Measurements from ENCODE around the gene UBAP2L. TPM values are rescaled to one million over a fixed set of nuclear protein-coding genes. Genes with fewer than 3 reads are reported as not detected.

Gene UBAP2L
- total and polyA plus RNA-seq, 9 of the 15 experiments (the other 6 are each of a cell fraction or from before 2014, with no cell fraction given): 75.0 to 245 (median 119) TPM

DNA sequence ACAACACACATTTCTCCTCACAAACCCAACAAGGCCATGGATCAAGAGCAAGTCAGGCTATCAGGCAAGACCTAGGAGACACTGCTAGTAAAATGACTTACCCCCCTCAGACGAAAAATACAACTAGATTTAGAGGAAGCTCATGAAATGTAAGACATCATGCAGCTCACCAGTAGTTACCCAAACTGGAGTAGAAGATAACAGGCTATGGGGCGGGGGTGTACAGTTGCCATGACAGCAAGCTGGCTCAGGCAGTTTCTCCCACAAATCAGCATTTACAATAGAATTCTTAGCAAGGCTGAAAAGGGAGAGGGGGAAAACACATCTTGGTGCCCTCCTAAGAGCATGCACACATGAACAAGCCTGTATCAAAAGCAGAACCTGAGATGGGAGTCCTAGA, 42.7 kb upstream of the UBAP2L start:
- Histone ChIP-seq H3K79me2 (ENCODE audit: control insufficient read depth, insufficient read depth, low read length) (peaks cover 87% of the 10 kb centered on the region), H3K9me3 (replicated peaks; ENCODE audit: control insufficient read depth, insufficient read depth, low read depth, low read length) (no peaks in the 10 kb centered on the region; the same call in 1 of the 2 replicates), H2AFZ (ENCODE audit: low read depth, low read length) (no peak overlapping the region), H4K20me1 (replicated peaks; ENCODE audit: control insufficient read depth, insufficient read depth, low read length) (peaks cover 55% of the 10 kb centered on the region), H3K9ac (ENCODE audit: insufficient read depth in 1 of 2, low read depth in 2 of 2, low read length in 2 of 2) (peak overlapping the region in 1 of 2 experiments; percentile 5; a peak in 1 of 4 replicates), H3K4me3 (peak overlapping the region; percentile 2; the same call in 1 of the 2 replicates), H3K4me1 (replicated peaks in 1 of 2; ENCODE audit: control insufficient read depth in 2 of 2, insufficient read depth in 2 of 2, low read length in 2 of 2) (peaks cover 17 to 40% of the 10 kb centered on the region in 2 experiments), H3K27me3 (ENCODE audit: control insufficient read depth in 2 of 2, insufficient read depth in 2 of 2, low read length in 2 of 2) (no peaks in the 10 kb centered on the region), H3K27ac (ENCODE audit: extremely low read depth, low read depth, low read length) (peak overlapping the region; percentile 65), H3K9me1 (ENCODE audit: control insufficient read depth, insufficient read depth, low read length) (no peaks in the 10 kb centered on the region), H3K4me2 (ENCODE audit: insufficient read depth, low read length) (peak overlapping the region; percentile 74), H3K36me3 (ENCODE audit: control insufficient read depth, insufficient read depth, low read length) (peaks cover 74% of the 10 kb centered on the region)
- no TSS peak for BruUV-seq (replicated peaks)
- DNase-seq (ENCODE audit: extremely low read depth in 1 of 4, low spot score in 3 of 4) (peak; percentile 37 to 85 (median 58)), FAIRE-seq (peak; percentile 68), ATAC-seq (peak; percentile 46)
- in situ Hi-C loops (cut with MboI): no loop called here
- ChIA-PET CTCF (ENCODE audit: low intra/inter-chr PET ratio) (no interaction called here), POLR2A (interaction anchor here (0.6 to 3.9 kb wide), 8 partner anchors 9 to 884 kb away, joined by 3 to 22 read pairs (median 3); partner anchors contain the start of gene RPS27)
- intact Hi-C loops (cut with micrococcal nuclease): no loop called here
- 0% methylated on average over 2 of the region's 2 CpGs for WGBS (ENCODE audit: insufficient coverage, low coverage, missing lambda C conversion rate)
- no peak for TF ChIP-seq ZKSCAN3 (CRISPR knock-in tag; IDR thresholded peaks at IDR 0.05)
- peak; percentile 30; the same call in 1 of the 2 replicates for TF ChIP-seq CBFA2T3 (IDR thresholded peaks at IDR 0.05)
- 0 out of 4 replicates have a peak, but pooled peaks of 1 of the 2 experiments have one; percentile 35 for TF ChIP-seq MAZ (CRISPR knock-in tag; conservative IDR thresholded peaks at IDR 0.05 in 1 of 2, IDR thresholded peaks at IDR 0.05 in 1 of 2)
- TF ChIP-seq EP300 (IDR thresholded peaks at IDR 0.05; ENCODE audit: low read length): peak; percentile 28; the same call in 1 of the 2 replicates
- peak in 1 of 2 experiments; percentile 64; a peak in 1 of 4 replicates for TF ChIP-seq SIN3A (IDR thresholded peaks at IDR 0.05; ENCODE audit: borderline replicate concordance in 2 of 2, control insufficient read depth in 1 of 2, low read depth in 2 of 2, low read length in 2 of 2)
- peak in 1 of 2 experiments; percentile 60; a peak in 1 of 4 replicates for TF ChIP-seq CSDE1 (IDR thresholded peaks at IDR 0.05)
- TF ChIP-seq EGR1 (conservative IDR thresholded peaks at IDR 0.05): peak; percentile 94
- TF ChIP-seq CAMTA2 (CRISPR knock-in tag; conservative IDR thresholded peaks at IDR 0.05): no peak
- TF ChIP-seq RCOR1 (IDR thresholded peaks at IDR 0.05; ENCODE audit: borderline replicate concordance in 1 of 2, low read depth in 2 of 2, low read length in 2 of 2): peak in 1 of 2 experiments; percentile 80; a peak in 2 of 4 replicates
- no peak for TF ChIP-seq ZBTB8A (IDR thresholded peaks at IDR 0.05; ENCODE audit: partially characterized antibody)
- TF ChIP-seq MXI1 (IDR thresholded peaks at IDR 0.05; ENCODE audit: low read depth, low read length): peak; percentile 80
- TF ChIP-seq, protein P1, sequence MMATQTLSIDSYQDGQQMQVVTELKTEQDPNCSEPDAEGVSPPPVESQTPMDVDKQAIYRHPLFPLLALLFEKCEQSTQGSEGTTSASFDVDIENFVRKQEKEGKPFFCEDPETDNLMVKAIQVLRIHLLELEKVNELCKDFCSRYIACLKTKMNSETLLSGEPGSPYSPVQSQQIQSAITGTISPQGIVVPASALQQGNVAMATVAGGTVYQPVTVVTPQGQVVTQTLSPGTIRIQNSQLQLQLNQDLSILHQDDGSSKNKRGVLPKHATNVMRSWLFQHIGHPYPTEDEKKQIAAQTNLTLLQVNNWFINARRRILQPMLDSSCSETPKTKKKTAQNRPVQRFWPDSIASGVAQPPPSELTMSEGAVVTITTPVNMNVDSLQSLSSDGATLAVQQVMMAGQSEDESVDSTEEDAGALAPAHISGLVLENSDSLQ (IDR thresholded peaks at IDR 0.05): peak; percentile 41; the same call in 1 of the 2 replicates
- TF ChIP-seq SUPT5H (IDR thresholded peaks at IDR 0.05): no peak
- TF ChIP-seq, protein P2, sequence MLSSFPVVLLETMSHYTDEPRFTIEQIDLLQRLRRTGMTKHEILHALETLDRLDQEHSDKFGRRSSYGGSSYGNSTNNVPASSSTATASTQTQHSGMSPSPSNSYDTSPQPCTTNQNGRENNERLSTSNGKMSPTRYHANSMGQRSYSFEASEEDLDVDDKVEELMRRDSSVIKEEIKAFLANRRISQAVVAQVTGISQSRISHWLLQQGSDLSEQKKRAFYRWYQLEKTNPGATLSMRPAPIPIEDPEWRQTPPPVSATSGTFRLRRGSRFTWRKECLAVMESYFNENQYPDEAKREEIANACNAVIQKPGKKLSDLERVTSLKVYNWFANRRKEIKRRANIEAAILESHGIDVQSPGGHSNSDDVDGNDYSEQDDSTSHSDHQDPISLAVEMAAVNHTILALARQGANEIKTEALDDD (IDR thresholded peaks at IDR 0.05): peak; percentile 99
- TF ChIP-seq, protein P3, sequence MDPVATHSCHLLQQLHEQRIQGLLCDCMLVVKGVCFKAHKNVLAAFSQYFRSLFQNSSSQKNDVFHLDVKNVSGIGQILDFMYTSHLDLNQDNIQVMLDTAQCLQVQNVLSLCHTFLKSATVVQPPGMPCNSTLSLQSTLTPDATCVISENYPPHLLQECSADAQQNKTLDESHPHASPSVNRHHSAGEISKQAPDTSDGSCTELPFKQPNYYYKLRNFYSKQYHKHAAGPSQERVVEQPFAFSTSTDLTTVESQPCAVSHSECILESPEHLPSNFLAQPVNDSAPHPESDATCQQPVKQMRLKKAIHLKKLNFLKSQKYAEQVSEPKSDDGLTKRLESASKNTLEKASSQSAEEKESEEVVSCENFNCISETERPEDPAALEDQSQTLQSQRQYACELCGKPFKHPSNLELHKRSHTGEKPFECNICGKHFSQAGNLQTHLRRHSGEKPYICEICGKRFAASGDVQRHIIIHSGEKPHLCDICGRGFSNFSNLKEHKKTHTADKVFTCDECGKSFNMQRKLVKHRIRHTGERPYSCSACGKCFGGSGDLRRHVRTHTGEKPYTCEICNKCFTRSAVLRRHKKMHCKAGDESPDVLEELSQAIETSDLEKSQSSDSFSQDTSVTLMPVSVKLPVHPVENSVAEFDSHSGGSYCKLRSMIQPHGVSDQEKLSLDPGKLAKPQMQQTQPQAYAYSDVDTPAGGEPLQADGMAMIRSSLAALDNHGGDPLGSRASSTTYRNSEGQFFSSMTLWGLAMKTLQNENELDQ (CRISPR knock-in tag; IDR thresholded peaks at IDR 0.05; ENCODE audit: borderline replicate concordance): no peak
- TF ChIP-seq TCF3 (CRISPR knock-in tag; IDR thresholded peaks at IDR 0.05): peak; percentile 44
